Neural progenitor cell (in vitro differentiated cells): ENCODE data around the gene LBP. TPM values are rescaled to one million over a fixed set of nuclear protein-coding genes. Genes with fewer than 3 reads are reported as not detected.

Experiments
- DNase-seq: peaks from one replicate; pipeline ENCODE4 v3.0.0-alpha.2; 2016; ENCODE audit warnings: low spot score
- H2AFZ ChIP-seq: fragments of 200-600 bp; sonication (generic); replicated peaks from 2 replicates; pipeline ENCODE4 v1.6.1; 2016; ENCODE audit warnings: antibody characterized with exemption
- H3F3A ChIP-seq: fragments of 200-600 bp; sonication (generic); 2 replicates; pipeline ENCODE4 v1.6.1; 2016; ENCODE audit warnings: antibody characterized with exemption, low read depth
- H3K27ac ChIP-seq: fragments of 200-600 bp; sonication (generic); 2 replicates; pipeline ENCODE4 v1.5.1; 2016; ENCODE audit warnings: mild to moderate bottlenecking
- H3K27me3 ChIP-seq: fragments of 200-600 bp; sonication (generic); 2 replicates; pipeline ENCODE4 v1.6.1; 2016; ENCODE audit warnings: mild to moderate bottlenecking, moderate library complexity
- H3K36me3 ChIP-seq: fragments of 200-600 bp; sonication (generic); 2 replicates; pipeline ENCODE4 v1.5.1; 2016
- H3K4me1 ChIP-seq: fragments of 200-600 bp; sonication (generic); 2 replicates; pipeline ENCODE4 v1.6.1; 2016; ENCODE audit warnings: mixed run types
- H3K4me2 ChIP-seq: fragments of 200-600 bp; sonication (generic); 2 replicates; pipeline ENCODE4 v1.6.1; 2016
- H3K4me3 ChIP-seq: fragments of 200-600 bp; sonication (generic); 2 replicates; pipeline ENCODE4 v1.5.1; 2016
- H3K79me2 ChIP-seq: fragments of 200-600 bp; sonication (generic); 2 replicates; pipeline ENCODE4 v1.6.1; 2016; ENCODE audit warnings: low read depth
- H3K9ac ChIP-seq: fragments of 200-600 bp; sonication (generic); 2 replicates; pipeline ENCODE4 v1.6.1; 2016
- H3K9me3 ChIP-seq: fragments of 200-600 bp; sonication (generic); 2 replicates; pipeline ENCODE4 v1.5.1; 2016; ENCODE audit warnings: low read depth
- H4K20me1 ChIP-seq: fragments of 200-600 bp; sonication (generic); 2 replicates; pipeline ENCODE4 v1.6.1; 2016; ENCODE audit warnings: low read depth
- H3K27ac Mint-ChIP-seq: 3 replicates; pipeline ENCODE4 v1.8.0; 2021; ENCODE audit warnings: mixed read lengths
- H3K27me3 Mint-ChIP-seq: 2 replicates; pipeline ENCODE4 v1.8.0; 2022; ENCODE audit warnings: low read depth, mild to moderate bottlenecking, inconsistent platforms, moderate library complexity, mixed read lengths; ENCODE audit not compliant: insufficient read depth
- H3K36me3 Mint-ChIP-seq: 3 replicates; pipeline ENCODE4 v1.8.0; 2021; ENCODE audit warnings: mixed read lengths
- H3K4me1 Mint-ChIP-seq: 3 replicates; pipeline ENCODE4 v1.8.0; 2021; ENCODE audit warnings: mixed read lengths
- H3K4me3 Mint-ChIP-seq: 3 replicates; pipeline ENCODE4 v1.8.0; 2021; ENCODE audit warnings: mild to moderate bottlenecking, moderate library complexity, mixed read lengths
- H3K9me3 Mint-ChIP-seq: 3 replicates; pipeline ENCODE4 v1.8.0; 2020; ENCODE audit warnings: mixed read lengths
- CTCF ChIP-seq: fragments of 200-600 bp; sonication (generic); IDR thresholded peaks from 2 replicates; pipeline ENCODE4 v1.5.1; 2017; ENCODE audit warnings: antibody characterized with exemption, mild to moderate bottlenecking
- EZH2 ChIP-seq: fragments of 200-600 bp; sonication (generic); IDR thresholded peaks from 2 replicates; pipeline ENCODE4 v1.6.1; 2017; ENCODE audit warnings: antibody characterized with exemption, mild to moderate bottlenecking, moderate library complexity
- EZH2phosphoT487 ChIP-seq: fragments of 200-600 bp; sonication (generic); IDR thresholded peaks from 2 replicates; pipeline ENCODE4 v1.6.1; 2017; ENCODE audit warnings: antibody characterized with exemption
- total RNA-seq: library from RNA; depleted of rRNA; stranded (reverse); fragments of >200 nt; gene quantifications from 2 replicates; pipeline ENCODE4 v1.2.3, GENCODE V29; 2015; ENCODE audit warnings: low replicate concordance

The LBP gene
- total RNA-seq, 1 donor from 2014 or later = not detected

GRCh38 chr20:38331814-38332213 is 14.5 kb upstream of the LBP start:
- Mint-ChIP-seq H3K4me3 (no peak overlapping the region), H3K27ac (no peak overlapping the region), H3K4me1 (no peaks in the 10 kb centered on the region), H3K9me3 (no peaks in the 10 kb centered on the region), H3K36me3 (no peaks in the 10 kb centered on the region), H3K27me3 (peaks cover 10% of the 10 kb centered on the region)
- H4K20me1 ChIP-seq = no peaks in the 10 kb centered on the region
- DNase-seq = no peak
- no peaks in the 10 kb centered on the region for H3K79me2 ChIP-seq
- H3K4me2 ChIP-seq = no peak overlapping the region
- no peak overlapping the region for H3K27ac ChIP-seq
- no peak overlapping the region for H3K4me3 ChIP-seq
- H3K36me3 ChIP-seq = no peaks in the 10 kb centered on the region
- no peak overlapping the region for H3K9ac ChIP-seq
- H3F3A ChIP-seq = no peaks in the 10 kb centered on the region
- H3K4me1 ChIP-seq = no peaks in the 10 kb centered on the region
- no peaks in the 10 kb centered on the region for H3K27me3 ChIP-seq
- H3K9me3 ChIP-seq = no peaks in the 10 kb centered on the region
- no peak for TF ChIP-seq EZH2phosphoT487
- TF ChIP-seq CTCF = no peak
- no peak for TF ChIP-seq EZH2
- H2AFZ ChIP-seq = no peak overlapping the region

GRCh38 chr20:38334016-38334415 is 12.3 kb upstream of the LBP start:
- H3K27me3 ChIP-seq = no peaks in the 10 kb centered on the region
- H3K9me3 Mint-ChIP-seq = peaks cover 6% of the 10 kb centered on the region
- no peak overlapping the region for H3K27ac Mint-ChIP-seq
- H3K36me3 ChIP-seq = no peaks in the 10 kb centered on the region
- H2AFZ ChIP-seq = no peak overlapping the region
- no peak overlapping the region for H3K4me3 ChIP-seq
- no peaks in the 10 kb centered on the region for H3K79me2 ChIP-seq
- H3K4me1 ChIP-seq = peaks cover 1% of the 10 kb centered on the region
- H3K4me2 ChIP-seq = no peak overlapping the region
- no peak overlapping the region for H3K9ac ChIP-seq
- no peaks in the 10 kb centered on the region for H4K20me1 ChIP-seq
- H3K9me3 ChIP-seq = no peaks in the 10 kb centered on the region
- no peaks in the 10 kb centered on the region for H3K36me3 Mint-ChIP-seq
- TF ChIP-seq EZH2phosphoT487 (no peak), CTCF (no peak), EZH2 (no peak)
- DNase-seq = no peak
- H3F3A ChIP-seq = peaks cover 4% of the 10 kb centered on the region
- peaks cover 7% of the 10 kb centered on the region for H3K27me3 Mint-ChIP-seq
- H3K4me1 Mint-ChIP-seq = peaks cover 3% of the 10 kb centered on the region
- no peak overlapping the region for H3K4me3 Mint-ChIP-seq
- no peak overlapping the region for H3K27ac ChIP-seq

GRCh38 chr20:38336726-38337125 is 9.6 kb upstream of the LBP start:
- Mint-ChIP-seq H3K27me3 (peaks cover 7% of the 10 kb centered on the region), H3K4me3 (no peak overlapping the region), H3K4me1 (peaks cover 5% of the 10 kb centered on the region), H3K36me3 (no peaks in the 10 kb centered on the region), H3K27ac (no peak overlapping the region), H3K9me3 (peaks cover 6% of the 10 kb centered on the region)
- Histone ChIP-seq H3K4me2 (no peak overlapping the region), H4K20me1 (no peaks in the 10 kb centered on the region), H3K4me1 (peaks cover 15% of the 10 kb centered on the region), H3K79me2 (no peaks in the 10 kb centered on the region), H2AFZ (no peak overlapping the region), H3K36me3 (no peaks in the 10 kb centered on the region), H3K4me3 (no peak overlapping the region), H3K27ac (no peak overlapping the region), H3K9ac (no peak overlapping the region), H3K27me3 (no peaks in the 10 kb centered on the region), H3F3A (peaks cover 19% of the 10 kb centered on the region), H3K9me3 (no peaks in the 10 kb centered on the region)
- TF ChIP-seq CTCF (no peak), EZH2phosphoT487 (no peak), EZH2 (no peak)
- DNase-seq = no peak
